ENCODE data around the gene PATL1.

The PATL1 gene

GRCh38 chr11:59614277-59615119 is 54.3 kb downstream of the PATL1 start:
- peak; percentile 42 for DNase-seq

- DNase-seq: no peak
Measured at GRCh38 chr11:59611570-59612565, 57.0 kb downstream of the PATL1 start.

DNA sequence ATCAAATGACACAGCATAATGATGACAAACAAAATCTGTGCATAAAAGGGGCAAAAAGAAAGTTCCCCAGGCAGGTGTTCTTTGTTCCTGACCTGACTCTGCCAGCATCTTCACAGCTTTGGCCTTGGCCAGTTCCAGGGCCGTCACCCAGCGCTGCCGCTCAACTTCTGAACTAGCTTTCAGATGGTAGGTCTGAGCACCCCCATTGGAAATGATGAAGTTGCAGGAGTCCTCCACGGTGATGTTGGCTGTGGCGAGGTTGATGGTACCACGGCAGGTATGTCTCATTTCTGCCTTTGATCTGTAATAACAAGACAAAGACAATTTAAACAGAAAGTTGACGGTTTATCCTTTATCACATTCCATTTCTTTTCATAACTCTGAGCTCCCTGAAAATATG is 58.5 kb downstream of the PATL1 start:
- DNase-seq: no peak

GRCh38 chr11:59607703-59608454 is 61.0 kb downstream of the PATL1 start:
- DNase-seq: no peak

DNA sequence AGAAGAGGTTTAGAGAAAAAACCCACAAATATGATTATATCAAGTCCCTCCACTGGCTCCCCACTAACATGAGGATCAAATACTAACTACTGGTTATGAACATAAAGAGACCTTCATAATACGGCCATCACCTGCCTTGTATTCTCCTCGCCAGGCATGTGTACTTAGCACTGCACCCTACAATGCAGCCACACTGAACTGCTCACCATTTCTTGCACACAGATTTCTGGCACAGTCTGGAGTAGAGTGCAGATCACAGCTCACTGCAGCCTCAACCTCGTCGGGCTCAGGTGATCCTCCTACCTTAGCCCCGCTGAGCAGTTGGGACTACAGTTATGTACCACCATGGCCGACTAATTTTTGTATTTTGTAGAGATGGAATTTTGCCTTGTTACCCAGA is 66.4 kb downstream of the PATL1 start:
- no peak for DNase-seq

DNA sequence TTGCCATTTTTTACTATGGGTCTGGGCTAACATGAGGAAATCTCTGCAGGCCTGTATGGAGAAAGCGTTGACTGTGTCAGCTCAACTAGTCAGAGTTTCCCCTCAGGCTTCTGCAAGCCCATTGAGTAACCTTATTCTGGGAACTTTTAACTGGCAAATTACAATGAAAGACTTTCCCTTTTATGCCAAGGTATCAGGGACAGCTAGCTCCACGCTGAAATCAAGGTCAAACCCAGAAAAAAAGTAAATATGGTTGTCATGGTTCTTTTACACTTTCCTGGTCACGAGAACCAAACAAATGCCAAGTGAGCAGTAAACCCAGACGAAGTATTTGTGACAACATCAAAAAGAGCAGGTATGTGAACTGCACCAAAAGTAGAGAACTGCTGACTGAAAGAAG is 67.0 kb downstream of the PATL1 start:
- no peak for DNase-seq

DNA sequence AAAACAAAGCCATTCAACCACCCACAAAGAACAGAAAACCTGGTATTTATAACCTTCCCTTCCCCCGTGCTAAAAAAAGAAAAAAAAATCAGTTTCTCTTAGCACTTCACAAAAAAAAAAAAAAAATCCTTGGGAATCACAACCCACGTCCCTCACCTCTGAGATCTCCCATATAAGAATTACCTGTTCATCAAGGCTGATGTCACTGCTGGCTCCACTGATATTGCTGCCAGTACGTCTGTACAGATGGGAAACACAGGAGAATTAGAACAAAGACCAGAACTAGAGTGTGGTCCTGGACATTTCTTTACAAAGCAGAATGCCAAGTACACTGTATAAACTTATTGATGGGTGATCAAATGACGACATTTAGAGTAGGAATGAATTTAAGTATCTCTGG is 68.2 kb downstream of the PATL1 start:
- no peak for DNase-seq

DNA sequence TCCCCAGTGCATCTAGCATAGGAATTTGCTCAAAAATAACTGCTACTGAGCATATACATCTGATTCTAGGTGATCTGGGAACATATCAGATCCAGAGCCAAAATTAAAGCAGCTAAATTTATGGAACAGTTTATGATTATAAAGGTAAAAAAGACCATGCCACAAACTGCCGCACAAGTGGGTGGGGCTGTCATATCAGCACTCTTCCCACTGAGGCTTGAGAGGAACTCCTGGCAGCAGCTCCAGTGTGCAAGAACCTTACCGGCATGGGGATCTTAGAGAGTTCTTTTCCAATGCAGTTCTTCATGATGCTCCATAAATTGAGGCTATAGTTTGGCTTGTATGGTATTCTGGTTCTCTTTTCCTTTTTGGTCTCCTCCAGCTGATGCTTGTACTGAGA is 68.6 kb downstream of the PATL1 start:
- no peak for DNase-seq

GRCh38 chr11:59598961-59599360 is 69.9 kb downstream of the PATL1 start:
- no peak for DNase-seq

All from OCI-M1 (cell line).